HPDE6-E6E7 (cell line): Measurements from ENCODE around the gene SLC7A8.
A peak's percentile ranks its signal among the peaks of the same experiment; 100 is the strongest.

Source experiments
- DNase-seq: peaks from one replicate; pipeline ENCODE4 v3.0.0; 2011; ENCODE audit warnings: missing footprints; ENCODE audit errors: extremely low spot score

SLC7A8 gene

DNA sequence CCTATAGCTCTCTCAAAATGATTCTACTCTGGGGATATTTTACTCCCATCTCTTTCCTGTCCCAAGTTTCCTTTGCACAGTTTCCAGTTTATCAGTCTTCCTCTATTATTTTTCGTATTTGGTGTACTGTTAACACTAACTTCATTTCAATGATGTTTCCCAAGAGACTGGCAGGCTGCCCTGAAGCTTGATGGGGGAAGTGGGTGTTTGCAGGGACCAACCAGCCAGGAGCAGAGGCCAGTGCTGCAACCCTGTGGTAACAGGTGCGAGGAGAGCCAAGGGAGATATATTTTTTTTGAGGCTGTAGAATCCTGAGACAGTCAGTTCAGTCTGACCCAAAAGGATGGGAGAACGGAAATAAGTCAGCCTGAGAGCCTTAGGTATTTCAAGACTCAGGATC, 52.6 kb downstream of the SLC7A8 start:
- DNase-seq, result no peak

DNA sequence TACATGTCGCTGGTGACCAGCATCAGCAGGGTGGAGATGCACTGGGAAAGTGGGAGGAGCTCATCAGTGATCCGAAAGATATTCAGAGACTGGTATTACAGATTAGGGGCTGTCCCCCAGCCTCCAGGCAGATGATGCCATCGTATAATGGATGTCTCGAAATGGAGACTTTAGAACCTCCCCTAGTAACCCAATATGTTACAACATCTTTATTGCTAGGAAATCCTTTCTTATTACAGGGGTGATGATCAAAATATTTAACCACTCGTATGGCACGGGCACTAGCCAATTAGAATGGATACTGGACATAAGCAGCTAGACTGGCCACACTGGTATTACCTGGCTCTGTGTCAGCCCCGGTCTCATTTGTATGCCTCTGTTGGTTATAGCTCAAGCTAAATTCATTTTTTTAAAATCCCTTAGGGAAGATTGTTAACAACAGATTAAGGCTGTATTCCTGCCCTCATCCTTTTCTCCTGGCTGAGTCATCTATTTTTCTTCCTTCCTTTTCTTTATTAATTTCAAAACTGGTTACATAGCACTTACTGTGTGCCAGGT, 53.6 kb downstream of the SLC7A8 start:
- no peak for DNase-seq

GRCh38 chr14:23128969-23129758, 54.3 kb downstream of the SLC7A8 start:
- DNase-seq, result no peak

DNA sequence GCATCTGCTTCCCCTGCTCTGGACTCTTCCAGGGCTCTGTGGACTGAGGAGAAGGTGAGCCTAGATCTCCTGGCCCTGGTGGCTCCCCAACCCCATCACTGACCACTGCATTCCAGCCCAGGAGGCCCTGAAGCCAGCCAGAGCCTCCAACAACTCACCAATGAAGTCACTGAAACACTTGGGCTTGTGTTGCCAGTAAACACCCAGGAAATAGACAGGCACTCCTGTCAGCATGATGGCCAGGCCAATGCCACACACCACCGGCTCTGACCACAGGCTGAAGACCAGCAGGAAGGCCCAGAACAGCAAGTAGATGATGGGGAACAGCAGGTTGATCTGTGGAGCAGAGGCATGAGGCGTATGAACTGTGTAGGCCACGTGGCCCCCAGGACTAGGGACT, 55.6 kb downstream of the SLC7A8 start:
- DNase-seq, result no peak

- DNase-seq, result no peak
Observed at GRCh38 chr14:23126548-23127278, 56.7 kb downstream of the SLC7A8 start.

GRCh38 chr14:23125933-23126524, 57.4 kb downstream of the SLC7A8 start:
- DNase-seq, result no peak

- DNase-seq, result no peak
Observed at GRCh38 chr14:23125011-23125410, 58.4 kb downstream of the SLC7A8 start.

DNA sequence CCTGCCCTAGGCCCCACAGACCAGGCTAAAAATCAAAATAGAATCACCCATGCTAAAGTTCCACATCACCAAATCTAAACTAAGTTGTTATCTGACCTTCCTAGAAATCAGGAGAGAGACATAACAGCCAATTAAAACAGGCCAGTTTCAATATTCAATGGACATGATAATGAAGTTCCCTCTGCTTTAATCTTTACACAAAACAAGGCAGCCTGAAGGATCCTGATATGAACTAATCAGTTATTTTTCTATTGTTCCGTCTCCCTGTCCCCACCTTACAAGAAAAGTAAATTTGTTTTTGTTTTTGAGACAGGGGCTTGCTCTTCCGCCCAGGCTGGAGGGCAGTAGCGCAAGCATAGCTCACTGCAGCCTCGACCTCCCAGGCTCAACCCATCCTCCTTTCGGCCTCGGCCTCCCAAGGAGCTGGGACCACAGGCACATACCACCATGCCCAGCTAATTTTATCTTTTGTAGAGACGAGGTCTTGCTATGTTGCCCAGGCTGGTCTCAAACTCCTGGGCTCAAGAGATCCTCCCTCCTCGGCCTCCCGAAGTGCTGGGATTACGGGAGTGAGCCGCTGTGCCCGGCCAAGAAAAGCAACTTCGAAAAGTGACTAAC, 59.0 kb downstream of the SLC7A8 start:
- no peak for DNase-seq

GRCh38 chr14:23123419-23123818, 60.0 kb downstream of the SLC7A8 start:
- DNase-seq, result no peak

DNA sequence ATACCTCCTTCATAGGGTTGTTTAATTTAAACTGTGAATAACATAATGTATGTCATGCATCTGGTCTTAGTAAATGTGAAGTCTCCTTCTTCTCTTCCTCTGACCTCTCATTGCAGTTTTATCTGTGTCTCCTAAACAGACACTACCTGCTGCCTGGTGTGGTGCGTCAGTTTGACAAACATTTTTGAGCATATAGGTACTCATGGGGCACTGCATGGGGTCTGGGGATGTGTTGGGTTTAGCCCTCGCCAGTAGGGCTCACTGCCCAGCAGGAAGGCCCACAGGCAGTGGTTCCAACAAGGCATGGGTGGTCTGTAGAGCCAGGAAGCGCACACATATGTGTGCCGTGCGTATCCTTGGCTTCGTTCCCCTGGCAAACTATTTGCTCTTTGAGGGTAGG, 61.4 kb downstream of the SLC7A8 start:
- DNase-seq, result no peak

DNA sequence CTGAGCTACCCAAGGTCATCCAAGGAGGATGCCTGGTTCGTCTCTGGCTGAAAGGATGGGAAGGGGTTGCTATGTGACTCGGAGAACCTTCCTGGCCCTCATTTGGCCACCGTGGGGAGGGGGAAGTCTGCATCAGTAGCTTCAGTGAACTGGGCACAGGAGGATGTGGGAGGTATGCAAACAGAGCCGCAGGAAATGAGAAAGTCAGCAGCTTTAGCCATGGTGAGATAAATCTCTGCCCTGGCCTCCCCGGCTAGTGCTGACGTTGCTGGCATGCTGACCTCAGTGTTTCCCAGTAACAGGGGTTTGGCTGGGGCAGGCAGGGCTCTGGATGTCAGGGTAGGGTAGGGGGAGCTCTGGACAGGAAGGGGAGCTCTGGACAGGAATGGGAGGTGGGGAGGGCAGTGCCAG, 62.1 kb downstream of the SLC7A8 start:
- no peak for DNase-seq

DNA sequence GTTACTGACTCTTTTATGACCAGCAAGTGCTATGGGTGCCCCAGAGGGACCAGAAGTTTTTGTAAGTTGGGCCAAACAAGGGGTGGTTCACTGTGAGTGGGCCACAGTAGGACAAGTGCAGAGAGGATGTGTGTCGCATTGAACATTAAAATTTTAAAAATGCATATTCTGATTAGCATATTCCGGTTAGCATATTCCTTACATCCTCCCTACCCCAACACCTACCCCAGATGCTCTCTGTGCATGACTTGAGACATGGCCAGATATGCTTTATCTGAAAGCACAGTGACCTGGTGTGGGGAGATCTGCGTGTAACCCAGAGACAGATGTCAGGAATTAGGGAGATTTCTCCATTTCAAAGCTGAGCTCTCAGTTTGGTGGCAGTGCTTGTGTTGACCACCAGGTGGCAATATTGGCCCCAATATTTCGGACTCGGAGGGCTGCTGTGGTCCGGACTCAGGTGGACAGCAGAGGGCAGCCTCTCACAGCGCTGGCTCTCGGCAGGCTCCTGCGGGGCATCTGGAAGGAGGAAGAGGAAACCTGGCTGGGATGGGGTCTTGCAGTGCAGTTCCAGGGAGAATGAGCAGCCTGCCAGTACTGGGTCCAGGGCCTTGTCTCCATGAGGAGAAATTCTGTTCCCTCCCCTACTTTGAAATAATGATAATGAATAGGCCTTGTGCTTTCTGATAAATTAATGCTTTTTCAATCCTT, 62.8 kb downstream of the SLC7A8 start:
- DNase-seq, result peak; percentile 86

- no peak for DNase-seq
Observed at GRCh38 chr14:23119363-23120327, 63.8 kb downstream of the SLC7A8 start.

DNA sequence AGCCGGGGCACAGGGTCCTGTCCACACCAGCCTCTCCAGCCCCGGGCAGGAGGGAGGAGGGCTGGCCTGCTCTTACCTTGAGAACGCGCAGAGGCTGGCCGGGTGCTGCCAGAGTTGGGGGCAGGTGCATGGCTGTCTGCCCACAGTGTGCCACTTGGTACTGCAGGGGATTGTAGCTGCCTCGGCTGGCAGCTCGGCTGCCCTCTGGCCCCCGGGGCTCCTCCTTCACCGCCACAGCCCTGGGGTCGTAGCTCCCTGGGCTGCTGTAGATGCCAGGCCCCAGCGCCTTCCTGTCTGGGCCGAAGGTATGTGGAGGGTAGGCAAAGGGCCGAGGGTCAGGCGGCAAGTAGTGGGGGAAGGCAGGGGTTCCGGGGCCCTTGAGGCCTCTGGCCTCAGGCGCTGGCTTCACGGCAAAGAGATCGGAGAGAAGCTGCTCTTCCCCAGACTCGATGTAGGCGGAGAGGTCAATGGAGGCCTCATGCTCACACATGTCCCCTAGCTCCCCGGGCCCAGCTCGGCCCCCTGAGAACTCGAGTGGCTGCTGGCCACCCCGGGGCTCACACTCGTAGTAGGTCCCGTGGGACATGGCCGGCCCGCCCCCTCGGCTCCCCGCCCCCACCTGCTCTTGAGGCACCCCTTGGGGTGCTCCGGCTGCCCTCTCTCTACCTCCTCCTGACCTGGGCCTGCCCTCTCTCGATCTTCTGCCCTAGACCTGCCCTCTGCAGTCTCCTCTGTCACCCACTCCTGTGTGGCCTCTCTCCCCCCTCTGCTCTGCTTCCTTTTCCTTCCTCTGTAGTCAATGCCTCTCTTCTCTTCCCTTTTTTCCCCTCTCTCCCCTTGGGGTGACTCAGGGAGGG, 64.7 kb downstream of the SLC7A8 start, which contains the start of gene CEBPE:
CEBPE (minus strand) TSS at position 750 of the 857 bp plus-strand sequence; CDS start at position 586, 164 bp downstream.
- no peak for DNase-seq

DNA sequence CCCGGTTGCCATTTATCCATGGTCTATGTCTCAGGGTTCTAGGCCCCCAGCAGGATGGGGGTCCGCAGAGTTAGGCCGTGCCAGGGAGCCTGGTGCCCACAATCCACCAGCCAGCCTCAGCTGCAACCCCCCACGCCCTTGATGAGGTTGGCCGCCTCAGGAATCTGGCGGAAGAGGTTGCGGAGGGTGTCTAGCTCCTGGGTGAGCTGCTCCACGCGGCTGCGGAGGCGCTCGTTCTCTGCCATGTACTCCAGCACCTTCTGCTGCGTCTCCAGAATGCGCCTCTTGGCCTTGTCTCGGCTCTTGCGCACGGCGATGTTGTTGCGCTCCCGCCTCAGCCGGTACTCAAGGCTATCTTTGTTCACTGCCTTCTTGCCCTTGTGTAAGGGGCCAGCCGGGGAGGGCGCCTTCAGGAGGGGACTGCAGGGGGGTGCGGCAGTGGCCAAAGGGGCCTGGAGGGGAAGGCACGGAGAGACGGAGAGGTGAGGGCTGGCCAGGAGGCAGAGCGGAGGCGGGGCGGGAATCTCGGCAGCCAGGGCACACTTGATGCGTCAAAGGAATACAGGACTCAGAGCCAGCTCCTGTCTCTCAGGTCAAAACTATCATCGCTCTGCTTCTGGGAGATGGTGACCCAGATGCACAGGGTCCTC, 66.0 kb downstream of the SLC7A8 start:
- no peak for DNase-seq

DNA sequence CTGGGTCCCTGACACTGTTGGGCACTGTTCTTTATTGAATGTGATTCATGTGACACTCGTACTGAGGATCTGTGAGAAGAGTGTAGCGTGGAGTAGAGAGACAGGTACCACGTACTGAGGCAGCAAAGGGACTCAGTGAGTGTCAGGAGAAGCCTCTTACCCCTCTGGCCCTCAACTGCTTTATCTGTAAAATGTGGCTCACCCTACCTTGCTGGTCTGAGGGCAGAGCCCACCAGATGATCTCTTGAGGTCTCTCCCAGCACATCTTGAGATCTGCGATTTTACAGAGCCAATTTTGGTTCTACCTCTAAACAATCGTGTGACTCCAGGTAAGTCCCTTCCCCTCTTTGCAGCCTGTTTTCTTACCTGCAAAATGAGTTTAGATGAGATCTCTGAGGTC, 67.5 kb downstream of the SLC7A8 start:
- DNase-seq, result no peak

DNA sequence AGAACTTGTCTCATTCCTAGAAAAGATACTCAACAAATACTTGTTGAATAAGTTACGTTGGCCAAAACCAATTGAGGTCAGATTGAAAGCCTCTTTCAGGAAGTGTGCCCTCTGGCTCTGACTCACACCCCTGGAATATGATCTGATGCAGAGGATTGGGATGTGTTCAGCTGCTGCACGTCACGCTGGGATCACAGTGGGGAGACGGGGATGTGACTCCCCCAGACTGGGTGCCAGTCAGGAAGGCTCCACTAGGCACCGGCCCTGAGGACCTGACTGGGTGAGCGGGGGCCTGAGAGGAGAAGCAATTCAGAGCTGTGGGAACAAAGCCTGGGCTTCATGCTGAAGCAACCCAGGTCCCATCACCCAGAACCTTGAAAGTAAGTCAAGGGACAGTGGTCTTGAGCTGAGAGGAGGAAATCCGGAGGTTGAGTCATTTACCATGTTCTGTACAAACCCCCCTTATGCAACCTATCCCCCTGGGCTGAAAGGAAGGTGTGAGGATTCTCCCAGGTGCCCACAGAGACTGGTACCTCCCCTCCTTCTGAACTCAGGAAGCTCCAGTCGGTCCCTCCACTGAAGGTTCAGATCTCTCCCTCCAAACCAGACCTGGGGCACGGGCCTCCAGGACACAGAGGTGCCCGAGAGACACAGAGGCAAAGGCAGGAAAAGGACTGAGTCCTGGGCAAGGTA, 68.3 kb downstream of the SLC7A8 start:
- DNase-seq, result peak; percentile 96

GRCh38 chr14:23114669-23115038, 68.8 kb downstream of the SLC7A8 start:
- no peak for DNase-seq
